ENCODE results near the gene COX8A. TPM values are rescaled to one million over a fixed set of nuclear protein-coding genes. Genes with fewer than 3 reads are reported as not detected.

The COX8A gene
- total RNA-seq, 2 donors from 2014 or later, result 258 to 298 TPM

- Histone ChIP-seq H3K36me3 (ENCODE audit: control insufficient read depth, insufficient read depth, low read length) (no peaks in the 10 kb centered on the region), H3K4me3 (ENCODE audit: low read length) (no peak overlapping the region), H3K4me1 (ENCODE audit: control insufficient read depth, insufficient read depth, low read length) (peaks cover 3% of the 10 kb centered on the region), H3K27ac (ENCODE audit: low read depth, low read length) (no peak overlapping the region), H3K27me3 (ENCODE audit: control insufficient read depth, insufficient read depth, low read length, poor library complexity, severe bottlenecking) (no peaks in the 10 kb centered on the region), H3K9me3 (ENCODE audit: control insufficient read depth, low read length) (no peaks in the 10 kb centered on the region), H3K9ac (ENCODE audit: extremely low read depth, low read length, poor library complexity, severe bottlenecking) (no peak overlapping the region)
- no peak for TF ChIP-seq CTCF (conservative IDR thresholded peaks at IDR 0.05)
- Mint-ChIP-seq H3K4me1 (peaks cover 12% of the 10 kb centered on the region), H3K36me3 (ENCODE audit: low read depth) (no peaks in the 10 kb centered on the region), H3K27ac (no peak overlapping the region), H3K27me3 (ENCODE audit: insufficient read depth) (peaks cover 51% of the 10 kb centered on the region), H3K9me3 (no peaks in the 10 kb centered on the region), H3K4me3 (no peak overlapping the region)
- 89 to 90% methylated on average over 7 to 27 of the region's 27 CpGs for WGBS, 2 experiments (ENCODE audit: insufficient coverage in 1 of 2, insufficient read length in 1 of 2)
- no peak for DNase-seq
Observed at GRCh38 chr11:64019106-64020037, 45.0 kb downstream of the COX8A start.

- Histone ChIP-seq H3K9ac (ENCODE audit: extremely low read depth, low read length, poor library complexity, severe bottlenecking) (no peak overlapping the region), H3K27ac (ENCODE audit: low read depth, low read length) (no peak overlapping the region), H3K36me3 (ENCODE audit: control insufficient read depth, insufficient read depth, low read length) (no peaks in the 10 kb centered on the region), H3K4me3 (ENCODE audit: low read length) (no peak overlapping the region), H3K4me1 (ENCODE audit: control insufficient read depth, insufficient read depth, low read length) (peaks cover 3% of the 10 kb centered on the region), H3K9me3 (ENCODE audit: control insufficient read depth, low read length) (no peaks in the 10 kb centered on the region), H3K27me3 (ENCODE audit: control insufficient read depth, insufficient read depth, low read length, poor library complexity, severe bottlenecking) (no peaks in the 10 kb centered on the region)
- Mint-ChIP-seq H3K4me3 (no peak overlapping the region), H3K9me3 (no peaks in the 10 kb centered on the region), H3K27me3 (ENCODE audit: insufficient read depth) (peaks cover 41% of the 10 kb centered on the region), H3K36me3 (ENCODE audit: low read depth) (no peaks in the 10 kb centered on the region), H3K4me1 (peaks cover 17% of the 10 kb centered on the region), H3K27ac (no peak overlapping the region)
- no peak for TF ChIP-seq CTCF (conservative IDR thresholded peaks at IDR 0.05)
- 76 to 85% methylated on average over 14 to 22 of the region's 22 CpGs for WGBS, 2 experiments (ENCODE audit: insufficient coverage in 1 of 2, insufficient read length in 1 of 2)
- DNase-seq, result no peak
Observed at GRCh38 chr11:64020976-64021756, 46.7 kb downstream of the COX8A start.

GRCh38 chr11:64021757-64022093 is 47.3 kb downstream of the COX8A start:
- peak; percentile 80 for DNase-seq
- Histone ChIP-seq H3K27ac (ENCODE audit: low read depth, low read length) (no peak overlapping the region), H3K27me3 (ENCODE audit: control insufficient read depth, insufficient read depth, low read length, poor library complexity, severe bottlenecking) (no peaks in the 10 kb centered on the region), H3K4me1 (ENCODE audit: control insufficient read depth, insufficient read depth, low read length) (peaks cover 3% of the 10 kb centered on the region), H3K9me3 (ENCODE audit: control insufficient read depth, low read length) (no peaks in the 10 kb centered on the region), H3K9ac (ENCODE audit: extremely low read depth, low read length, poor library complexity, severe bottlenecking) (no peak overlapping the region), H3K4me3 (ENCODE audit: low read length) (no peak overlapping the region), H3K36me3 (ENCODE audit: control insufficient read depth, insufficient read depth, low read length) (no peaks in the 10 kb centered on the region)
- peaks cover 40% of the 10 kb centered on the region for H3K27me3 Mint-ChIP-seq (ENCODE audit: insufficient read depth)
- H3K4me1 Mint-ChIP-seq, result peaks cover 18% of the 10 kb centered on the region
- H3K4me3 Mint-ChIP-seq, result no peak overlapping the region
- WGBS, 2 experiments (ENCODE audit: insufficient coverage in 1 of 2, insufficient read length in 1 of 2), result 26 to 51% methylated on average over 4 to 6 of the region's 10 CpGs
- no peaks in the 10 kb centered on the region for H3K36me3 Mint-ChIP-seq (ENCODE audit: low read depth)
- H3K9me3 Mint-ChIP-seq, result no peaks in the 10 kb centered on the region
- H3K27ac Mint-ChIP-seq, result no peak overlapping the region
- no peak for TF ChIP-seq CTCF (conservative IDR thresholded peaks at IDR 0.05)

All from endodermal cell (in vitro differentiated cells).